HG02623 (cell line): ENCODE measurements around the gene NR6A1.

Experiments used
- ATAC-seq: cut with Tn5 transposase; IDR thresholded peaks from one replicate; pipeline ENCODE4 v1.9.1; 2021; ENCODE audit warnings: moderate library complexity; ENCODE audit not compliant: unreplicated experiment

Gene NR6A1

DNA sequence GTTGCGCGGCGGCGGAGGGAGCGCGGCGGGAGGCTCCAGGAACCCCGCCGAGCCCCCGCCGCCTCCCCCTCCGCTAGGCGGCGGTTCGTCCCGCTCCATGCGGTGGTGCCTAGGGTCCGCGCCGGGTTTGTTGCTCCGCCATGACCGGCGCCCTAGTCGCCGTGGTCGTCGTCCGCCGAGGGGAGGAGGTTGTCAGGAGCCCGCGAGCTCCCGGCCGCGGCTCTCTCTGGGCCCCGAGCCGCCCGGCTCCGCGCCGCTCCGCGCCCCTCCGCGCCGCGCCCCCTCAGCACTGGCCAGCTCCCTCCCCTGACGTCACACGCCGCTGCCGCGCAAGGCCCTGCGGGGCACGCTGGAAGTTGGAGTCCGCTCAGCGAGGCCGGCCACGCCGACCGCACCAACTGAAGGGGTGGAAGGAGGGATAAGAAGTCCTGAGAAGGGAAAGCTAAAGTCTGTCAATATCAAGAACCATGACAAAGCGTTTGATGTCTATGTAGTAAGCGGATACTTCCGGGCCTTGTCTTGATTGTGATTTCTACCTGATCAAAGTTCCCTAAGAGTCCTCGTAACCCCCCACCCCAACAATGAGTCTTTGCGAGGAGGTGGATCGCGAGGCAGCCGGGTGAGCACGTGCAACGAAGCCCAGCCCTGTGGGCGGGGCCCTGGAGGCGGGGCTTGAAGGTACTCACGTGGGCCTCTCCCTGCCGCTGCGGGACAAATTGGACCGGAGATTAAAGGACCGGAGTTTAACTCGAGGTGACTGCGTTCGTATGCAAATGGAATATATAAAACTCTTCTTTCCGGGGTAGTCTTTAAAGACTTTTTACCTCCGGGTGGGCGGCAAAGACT, at the start of gene NR6A1:
TSS of gene NR6A1 (minus strand) at position 291 of the 846 bp plus-strand sequence.
- ATAC-seq = peak; percentile 89

DNA sequence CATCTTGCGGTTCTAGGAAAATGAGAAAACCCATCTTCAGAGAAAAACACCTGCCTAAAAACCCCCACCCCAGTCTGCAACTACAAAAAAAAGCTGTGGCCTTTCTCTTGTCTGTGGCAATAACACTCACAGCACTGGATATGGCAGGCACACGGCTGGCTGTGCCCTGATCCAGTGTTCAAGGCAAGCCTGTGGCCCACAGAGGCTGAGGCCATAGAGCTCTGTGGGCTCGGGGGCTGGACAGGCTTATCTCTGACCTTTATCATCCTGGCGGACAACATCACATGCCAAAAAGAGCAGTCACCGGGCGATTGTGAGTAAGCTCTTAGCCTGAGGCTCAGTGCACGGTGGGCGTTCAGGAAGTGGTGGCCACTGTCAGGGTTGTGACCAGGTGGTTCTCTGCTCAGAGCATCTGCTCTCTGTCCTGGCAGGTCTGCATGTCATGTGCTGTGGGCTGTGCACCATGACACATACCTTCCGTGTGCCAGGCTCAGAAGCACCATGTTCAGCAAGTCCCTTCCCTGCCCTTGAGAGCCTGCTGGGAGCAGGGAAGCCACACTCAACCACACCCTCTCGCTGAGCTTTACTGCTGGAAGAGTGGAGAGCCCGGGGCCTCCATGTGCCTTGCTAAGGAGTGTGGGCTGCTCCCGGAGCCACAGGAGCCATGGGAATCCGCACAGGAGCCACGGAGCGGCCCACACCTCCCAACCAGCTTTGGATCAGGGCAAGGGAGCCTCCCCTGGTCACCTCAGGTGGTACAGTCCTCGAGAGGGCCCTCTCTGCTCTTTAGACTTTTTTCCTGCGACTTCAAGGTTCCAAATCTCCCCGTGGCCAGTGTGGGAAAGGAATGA, 47.5 kb upstream of the NR6A1 start:
- no peak for ATAC-seq

DNA sequence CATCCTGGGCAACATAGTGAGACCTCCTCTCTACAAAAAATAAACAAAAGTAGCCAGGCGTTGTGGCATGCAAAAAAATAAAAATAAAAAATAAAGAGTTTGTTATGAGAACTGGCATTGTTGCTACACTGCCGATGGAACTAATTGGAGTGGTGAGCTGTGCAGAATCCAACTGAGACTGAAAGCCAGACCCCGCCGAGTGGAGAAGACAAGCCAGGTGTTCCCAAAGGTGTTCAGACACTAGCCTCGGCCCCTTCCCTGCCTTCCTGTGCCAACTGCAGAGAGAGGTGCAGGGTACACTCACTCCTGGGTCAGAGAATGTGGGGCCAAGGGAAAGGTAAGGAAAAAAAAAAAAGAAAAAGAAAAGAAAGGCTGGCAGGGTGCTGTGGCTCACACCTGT, 44.5 kb upstream of the NR6A1 start:
- ATAC-seq = no peak

DNA sequence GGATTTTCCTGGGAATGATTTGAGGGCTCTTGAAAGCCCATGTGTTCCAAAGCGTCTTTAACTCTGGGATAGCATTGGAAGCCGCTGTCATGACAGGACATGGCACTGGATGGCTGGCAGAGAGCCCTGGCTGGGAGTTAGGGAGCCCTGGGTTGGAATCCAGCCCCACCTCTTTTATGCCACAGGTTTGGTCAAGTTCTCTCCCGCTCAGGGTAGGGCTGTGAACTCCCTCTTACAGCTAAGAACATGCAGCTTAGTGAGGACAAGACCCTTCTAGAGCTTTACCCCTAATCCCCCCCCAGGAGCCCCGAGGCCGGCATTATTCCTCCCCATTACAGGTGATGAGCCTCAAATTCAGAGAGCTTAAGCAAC, 43.0 kb upstream of the NR6A1 start:
- no peak for ATAC-seq

DNA sequence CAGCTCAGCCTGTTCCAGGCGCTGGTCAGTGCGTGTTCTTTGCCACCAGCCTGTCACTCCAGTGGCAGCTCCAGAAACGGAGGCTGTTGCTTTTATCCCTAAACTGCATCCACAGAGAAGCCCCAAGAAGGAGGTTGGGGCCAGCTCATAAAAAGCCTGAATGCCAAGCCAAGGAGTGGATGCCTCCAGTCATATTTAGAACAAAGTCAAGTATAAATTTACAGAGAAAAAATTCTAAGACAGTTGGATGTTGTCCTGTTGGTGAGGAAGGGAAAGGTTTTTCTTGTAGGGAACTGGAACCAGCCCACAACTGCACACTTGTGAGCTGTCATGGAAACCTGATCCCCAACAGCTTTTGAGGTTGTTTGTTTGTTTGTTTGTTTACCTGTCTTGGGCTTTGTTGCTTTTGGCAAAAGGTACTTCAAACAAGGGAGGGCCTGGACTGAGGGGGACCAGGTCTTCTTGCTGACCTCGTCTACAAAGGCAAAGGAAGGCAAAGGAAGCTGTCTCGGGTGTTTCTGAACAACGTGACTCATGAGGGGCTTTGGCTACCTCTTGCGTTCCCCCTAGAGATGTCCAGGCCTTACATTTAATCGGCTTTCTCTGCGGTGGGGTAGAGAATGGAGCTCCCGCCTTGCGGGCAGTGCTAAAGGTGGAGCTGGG, 42.5 kb upstream of the NR6A1 start:
- no peak for ATAC-seq

DNA sequence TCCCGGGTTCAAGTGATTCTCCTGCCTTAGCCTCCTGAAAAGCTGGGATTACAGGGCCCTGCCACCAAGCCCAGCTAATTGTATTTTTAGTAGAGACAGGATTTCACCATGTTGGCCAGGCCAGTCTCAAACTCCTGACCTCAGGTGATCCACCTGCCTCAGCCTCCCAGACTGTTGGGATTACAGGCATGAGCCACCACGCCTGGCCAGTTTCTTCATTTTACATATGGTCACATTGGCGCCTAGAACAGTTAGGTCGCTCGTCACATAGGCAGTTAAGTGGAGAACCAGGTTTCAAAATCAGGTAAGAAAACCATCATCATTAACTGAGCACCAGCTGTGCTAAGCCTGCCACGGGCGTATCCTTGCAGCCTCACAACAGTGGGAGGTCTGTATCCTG, 41.9 kb upstream of the NR6A1 start:
- ATAC-seq = no peak

DNA sequence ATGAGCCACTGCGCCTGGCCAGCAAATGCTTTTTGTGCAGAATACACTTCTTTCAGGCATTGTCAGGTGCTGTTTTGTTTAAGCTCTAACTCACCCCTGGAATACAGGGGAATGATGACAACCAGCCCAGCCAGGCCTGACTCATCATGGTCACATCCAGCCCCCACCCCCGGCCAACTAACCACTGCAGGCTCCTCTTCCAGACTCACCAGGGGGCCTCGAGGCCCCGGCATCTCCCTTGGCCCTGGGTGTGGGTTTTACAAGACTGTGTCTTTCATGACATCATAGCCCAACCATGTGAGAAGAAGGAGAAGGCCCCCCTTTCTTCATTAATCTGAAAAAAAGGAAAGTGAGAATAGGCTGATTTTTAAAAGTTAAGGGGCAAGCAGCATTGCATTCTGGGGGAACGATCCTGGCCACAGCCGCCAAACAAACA, 41.3 kb upstream of the NR6A1 start:
- ATAC-seq = no peak

DNA sequence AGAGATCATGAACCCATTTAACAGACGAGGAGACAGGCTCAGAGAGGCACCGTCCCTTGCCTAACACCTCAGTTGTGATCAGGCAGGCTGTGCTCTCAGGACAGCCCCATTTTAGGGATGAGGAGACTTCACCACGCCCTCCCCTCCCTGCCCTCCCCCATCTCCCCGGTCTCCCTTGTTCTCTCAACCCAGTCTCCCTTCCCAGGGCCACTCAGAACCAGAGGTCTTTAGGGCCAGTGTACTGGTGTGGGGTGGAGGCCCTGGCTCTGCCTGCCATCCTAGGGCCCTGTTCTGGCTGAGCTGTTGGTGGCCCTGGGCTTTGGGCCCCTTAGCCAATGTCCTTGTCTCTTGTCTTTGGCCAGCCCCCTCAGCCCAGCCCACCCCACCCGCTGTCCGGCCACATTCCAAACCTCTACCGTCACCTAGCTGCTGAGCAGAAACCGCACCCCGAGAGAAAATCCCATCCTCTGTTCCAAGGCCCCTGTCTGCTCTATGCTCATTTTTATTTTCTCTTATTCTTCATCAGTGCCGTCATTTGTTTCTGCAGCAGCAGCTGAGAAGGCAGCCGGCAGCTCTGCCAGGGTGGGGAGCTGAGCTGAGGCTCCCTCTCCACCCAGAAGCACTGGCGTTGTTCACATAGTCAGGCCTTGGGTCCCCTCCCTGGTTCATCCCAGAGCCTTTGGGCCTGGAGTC, 39.7 kb upstream of the NR6A1 start:
- no peak for ATAC-seq

DNA sequence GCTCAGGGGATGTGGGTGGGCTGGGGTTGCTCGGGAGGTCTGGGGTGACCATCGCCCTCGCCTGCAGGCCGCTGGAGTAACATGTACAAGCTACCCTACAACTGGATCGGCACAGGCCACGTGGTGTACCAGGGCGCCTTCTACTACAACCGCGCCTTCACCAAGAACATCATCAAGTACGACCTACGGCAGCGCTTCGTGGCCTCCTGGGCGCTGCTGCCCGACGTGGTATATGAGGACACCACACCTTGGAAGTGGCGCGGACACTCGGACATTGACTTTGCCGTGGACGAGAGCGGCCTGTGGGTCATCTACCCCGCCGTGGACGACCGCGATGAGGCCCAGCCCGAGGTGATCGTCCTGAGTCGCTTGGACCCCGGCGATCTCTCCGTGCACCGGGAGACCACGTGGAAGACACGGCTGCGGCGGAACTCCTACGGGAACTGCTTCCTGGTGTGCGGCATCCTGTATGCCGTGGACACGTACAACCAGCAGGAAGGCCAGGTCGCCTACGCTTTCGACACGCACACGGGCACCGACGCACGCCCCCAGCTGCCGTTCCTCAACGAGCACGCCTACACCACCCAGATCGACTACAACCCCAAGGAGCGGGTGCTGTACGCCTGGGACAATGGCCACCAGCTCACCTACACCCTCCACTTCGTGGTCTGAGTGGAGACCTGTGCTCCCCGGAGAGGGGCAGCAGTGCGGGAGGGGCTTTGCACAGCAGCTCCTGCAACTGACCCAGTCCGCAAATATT, 38.8 kb upstream of the NR6A1 start:
- ATAC-seq = no peak

DNA sequence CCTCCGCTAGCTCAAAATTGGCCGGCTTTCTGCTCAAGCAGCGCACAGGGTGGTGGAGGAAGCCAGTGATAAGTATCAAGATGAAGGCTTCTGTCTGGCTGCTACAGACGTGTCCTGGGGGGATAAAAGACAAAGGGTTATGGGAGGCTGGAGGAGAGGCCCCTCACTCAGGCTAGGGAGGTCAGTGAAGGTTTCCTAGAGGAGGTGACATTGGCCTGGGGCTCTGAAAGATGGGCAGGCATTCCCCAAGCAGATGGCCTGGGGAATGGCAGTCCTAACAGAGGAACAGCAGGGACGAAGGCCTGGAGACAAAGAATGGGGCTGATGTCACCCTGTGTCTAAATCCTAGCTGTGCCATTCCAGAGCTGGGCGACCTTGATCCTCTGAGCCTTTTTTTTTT, 38.1 kb upstream of the NR6A1 start:
- no peak for ATAC-seq

DNA sequence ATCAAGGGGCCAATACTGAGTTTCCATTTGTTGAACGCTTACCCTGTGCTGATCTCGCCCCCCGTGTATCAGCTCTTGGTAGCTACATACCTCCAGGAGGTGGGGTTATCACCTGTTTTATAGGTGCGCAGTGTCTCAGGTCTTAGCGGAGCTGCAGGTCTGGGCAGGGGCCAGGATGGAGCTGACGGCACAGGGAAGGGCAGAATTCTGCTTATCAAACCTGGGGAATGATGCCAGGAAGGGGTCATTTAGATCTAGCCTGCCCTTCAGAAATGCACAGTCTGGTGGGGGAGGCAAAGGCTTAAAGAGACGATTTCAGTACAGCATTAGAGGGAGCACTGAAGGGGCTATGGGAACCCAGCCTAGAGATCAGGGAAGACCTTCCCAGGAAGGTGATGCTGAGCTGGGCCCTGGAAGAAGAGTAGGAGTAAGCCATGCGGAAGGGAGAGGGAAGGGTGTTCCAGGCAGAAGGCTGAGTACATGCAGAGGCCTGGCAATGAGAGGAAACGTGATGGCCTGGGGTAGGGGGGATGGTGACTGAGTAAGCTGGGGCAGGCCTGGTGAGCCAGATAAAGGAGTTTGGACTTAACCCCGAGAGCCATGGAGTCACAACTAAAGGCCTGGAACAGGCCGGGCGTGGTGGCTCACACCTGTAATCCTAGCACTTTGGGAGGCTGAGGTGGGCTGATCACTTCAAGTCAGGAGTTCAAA, 37.3 kb upstream of the NR6A1 start:
- ATAC-seq = no peak

DNA sequence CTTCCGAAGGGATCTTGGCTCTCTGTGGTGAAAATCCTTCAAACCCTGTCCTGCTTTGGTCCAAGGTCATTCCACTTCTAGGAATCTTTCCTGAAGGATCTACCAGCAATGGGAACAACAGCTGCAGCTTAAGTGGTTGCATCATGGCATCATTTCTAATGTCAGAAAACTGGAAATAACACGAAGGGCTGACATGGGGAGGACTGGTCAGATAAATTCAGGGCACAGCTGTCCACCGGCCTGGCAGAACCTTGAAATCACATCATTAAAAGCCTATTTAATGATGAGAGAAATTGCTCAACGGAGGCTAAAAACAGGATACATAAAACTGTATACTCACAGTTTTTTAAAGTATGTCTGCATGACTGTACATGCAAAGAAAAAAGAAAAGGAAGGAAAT, 34.1 kb upstream of the NR6A1 start:
- ATAC-seq = no peak

DNA sequence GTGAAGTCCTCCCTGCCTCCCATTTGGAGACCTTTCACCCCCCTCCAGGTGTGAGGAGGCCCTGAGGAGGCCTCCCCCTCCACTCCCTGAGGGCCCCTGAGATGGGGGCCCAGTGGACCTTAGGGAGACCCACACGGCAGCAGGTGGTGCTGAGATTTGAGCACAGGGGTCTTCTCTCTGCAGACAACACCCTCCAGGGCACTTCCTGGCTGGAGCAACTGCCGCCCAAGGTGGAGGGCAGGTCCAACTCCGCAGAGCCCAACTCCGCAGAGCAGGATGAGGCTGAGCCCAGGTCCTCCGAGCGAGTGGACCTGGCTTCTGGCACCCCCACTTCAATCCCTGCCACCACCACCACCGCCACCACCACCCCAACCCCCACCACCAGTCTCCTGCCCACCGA, 32.8 kb upstream of the NR6A1 start:
- ATAC-seq = no peak

DNA sequence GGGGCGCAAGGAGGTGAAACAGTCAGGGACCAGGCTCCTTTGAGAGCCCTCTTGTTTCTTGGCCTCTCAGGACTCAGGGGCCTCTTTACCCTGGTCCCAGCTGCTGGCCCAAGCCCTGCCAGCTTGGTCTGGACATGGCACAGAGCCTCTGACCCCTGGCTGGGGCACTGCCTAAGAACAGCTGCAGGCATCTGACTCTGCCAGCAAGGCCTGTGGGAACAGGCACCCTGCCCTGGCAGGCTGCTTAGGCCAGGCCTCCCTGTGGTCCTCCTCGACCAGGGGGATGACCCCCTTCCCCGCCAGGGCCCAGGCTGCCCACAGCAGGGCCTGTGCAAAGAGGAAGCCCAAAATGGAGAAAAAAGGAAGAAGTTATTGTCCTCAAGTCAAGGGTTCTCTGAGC, 31.3 kb upstream of the NR6A1 start:
- ATAC-seq = no peak

DNA sequence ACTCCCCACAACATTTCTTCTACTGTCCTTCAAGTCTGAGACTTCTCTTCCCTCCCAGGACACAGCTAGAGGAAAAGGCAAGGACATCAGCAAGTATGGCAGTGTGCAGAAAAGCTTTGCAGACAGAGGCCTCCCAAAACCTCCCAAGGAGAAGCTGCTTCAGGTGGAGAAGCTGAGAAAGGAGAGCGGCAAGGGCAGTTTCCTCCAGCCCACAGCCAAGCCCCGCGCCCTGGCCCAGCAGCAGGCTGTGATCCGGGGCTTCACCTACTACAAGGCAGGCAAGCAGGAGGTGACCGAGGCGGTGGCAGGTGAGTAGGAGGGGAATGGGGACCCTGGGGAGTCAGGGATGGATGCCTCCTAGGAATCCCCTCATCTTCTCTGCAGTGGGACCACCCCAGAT, 30.2 kb upstream of the NR6A1 start:
- no peak for ATAC-seq

DNA sequence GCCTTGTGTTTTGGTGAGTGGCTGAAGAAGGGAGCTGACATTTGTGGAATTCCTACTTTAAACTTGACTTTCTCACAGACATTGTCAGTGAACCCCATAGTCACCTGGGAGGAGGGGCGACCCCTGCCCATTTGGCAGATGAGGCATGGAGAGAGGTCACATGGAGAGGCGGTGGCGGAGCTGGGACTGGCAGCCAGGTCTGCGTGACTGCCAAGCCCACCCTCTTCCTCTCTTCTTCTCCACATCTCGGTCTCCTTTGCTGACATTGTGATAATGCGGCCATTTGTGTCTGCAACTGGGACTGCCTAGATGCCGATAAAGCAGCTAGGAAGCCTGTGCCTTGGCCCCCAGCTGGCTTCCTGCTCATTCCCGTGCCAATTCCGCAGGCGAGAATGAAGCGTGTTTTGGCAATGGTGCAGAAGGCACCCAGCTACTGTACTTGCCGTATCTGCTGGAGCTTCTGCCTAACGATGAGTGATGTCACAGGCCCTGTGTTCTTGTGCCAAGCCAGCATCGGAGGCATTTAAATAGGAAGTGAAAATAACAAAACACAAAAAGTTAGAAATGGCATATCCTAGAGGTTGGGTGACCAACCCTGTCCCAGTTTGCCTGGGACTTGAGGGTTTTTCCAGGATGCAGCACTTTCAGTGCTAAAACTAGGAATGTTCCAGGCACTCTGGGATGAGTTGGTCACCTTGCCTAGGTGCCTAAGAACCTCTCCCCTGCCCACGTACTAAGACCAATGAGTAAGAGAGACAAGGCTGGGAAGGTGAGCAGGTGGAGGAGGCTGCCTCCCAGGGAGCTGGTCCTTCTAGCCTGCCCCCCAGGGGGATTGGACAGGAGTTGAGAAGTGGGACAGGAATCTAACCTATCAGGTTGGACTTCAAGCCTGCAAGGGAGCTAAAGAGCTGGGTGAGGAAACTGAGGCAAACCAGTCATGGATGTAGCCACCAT, 29.5 kb upstream of the NR6A1 start:
- no peak for ATAC-seq

DNA sequence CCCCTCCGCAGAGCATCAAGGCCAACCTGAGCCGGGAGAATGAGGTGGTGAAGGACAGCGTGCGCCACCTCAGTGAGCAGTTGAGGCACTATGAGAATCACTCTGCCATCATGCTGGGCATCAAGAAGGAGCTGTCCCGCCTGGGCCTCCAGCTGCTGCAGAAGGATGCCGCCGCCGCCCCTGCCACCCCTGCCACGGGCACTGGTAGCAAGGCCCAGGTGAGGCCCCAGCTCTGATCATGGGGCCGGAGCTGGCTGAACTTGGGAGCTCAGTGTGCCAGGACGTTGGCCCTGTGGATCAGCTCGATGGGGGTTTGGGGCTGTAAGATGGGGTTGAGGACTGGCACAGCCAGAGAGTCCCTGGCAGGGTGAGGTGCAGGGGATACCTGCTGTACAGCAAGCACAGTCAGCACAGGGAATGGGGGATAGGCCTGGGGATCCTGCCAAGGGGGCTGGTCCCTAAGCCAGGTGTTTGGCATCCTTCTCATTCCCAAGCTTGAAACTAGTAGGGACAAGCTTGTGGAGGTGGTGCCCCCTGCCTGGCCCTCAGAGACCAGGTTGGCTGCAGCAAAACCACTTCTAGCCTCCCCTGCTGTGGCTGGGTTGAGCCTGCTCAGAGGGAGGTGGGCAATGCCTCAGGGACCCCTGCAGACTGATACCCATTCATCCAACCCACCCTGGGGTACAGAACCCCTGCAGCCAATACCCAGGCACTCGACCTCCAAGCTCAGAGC, 28.3 kb upstream of the NR6A1 start:
- no peak for ATAC-seq
